Astrocyte of the hippocampus (primary cell): ENCODE measurements around the gene FBXO5.
"Not testable (repeated sequence)": the region's sequence is repeated elsewhere in the genome, so short reads cannot be mapped to it uniquely, and the experiment has no call there.

Source experiments
- DNase-seq: peaks from one replicate; pipeline ENCODE4 v3.0.0; 2011; ENCODE audit warnings: low read depth, low spot score

FBXO5 gene

GRCh38 chr6:152993431-152993830 is 10.6 kb upstream of the FBXO5 start:
- no peak for DNase-seq

- DNase-seq, result no peak
Measured at GRCh38 chr6:152986978-152987377, 4.1 kb upstream of the FBXO5 start.

GRCh38 chr6:152985300-152985699 is 2.5 kb upstream of the FBXO5 start:
- not testable (repeated sequence) for DNase-seq

- DNase-seq, result peak; percentile 16
Measured at GRCh38 chr6:152984513-152984872, 1.7 kb upstream of the FBXO5 start.

GRCh38 chr6:152983637-152984512 is 1.0 kb upstream of the FBXO5 start:
- peak; percentile 81 for DNase-seq

- peak; percentile 26 for DNase-seq
Measured at GRCh38 chr6:152981989-152982903, 595 bp downstream of the FBXO5 start.

GRCh38 chr6:152981219-152981618 is 1.6 kb downstream of the FBXO5 start:
- DNase-seq, result no peak

- DNase-seq, result no peak
Measured at GRCh38 chr6:152980656-152981055, 2.2 kb downstream of the FBXO5 start.

GRCh38 chr6:152979116-152979515 is 3.7 kb downstream of the FBXO5 start:
- DNase-seq, result no peak

GRCh38 chr6:152978058-152978457 is 4.8 kb downstream of the FBXO5 start:
- no peak for DNase-seq

- DNase-seq, result no peak
Measured at GRCh38 chr6:152977556-152977955, 5.3 kb downstream of the FBXO5 start.

GRCh38 chr6:152976749-152977148 is 6.1 kb downstream of the FBXO5 start:
- no peak for DNase-seq

GRCh38 chr6:152975204-152975915 is 7.5 kb downstream of the FBXO5 start:
- no peak for DNase-seq

- no peak for DNase-seq
Measured at GRCh38 chr6:152973916-152974315, 8.9 kb downstream of the FBXO5 start.

GRCh38 chr6:152969688-152970418 is 13.0 kb downstream of the FBXO5 start:
- DNase-seq, result no peak

GRCh38 chr6:152966168-152966894 is 16.5 kb downstream of the FBXO5 start:
- DNase-seq, result not testable (repeated sequence)

- DNase-seq, result no peak
Measured at GRCh38 chr6:152959333-152959732, 23.5 kb downstream of the FBXO5 start.

GRCh38 chr6:152957796-152958195 is 25.0 kb downstream of the FBXO5 start:
- DNase-seq, result no peak

- DNase-seq, result no peak
Measured at GRCh38 chr6:152954443-152954842, 28.4 kb downstream of the FBXO5 start.

GRCh38 chr6:152952866-152953509 is 29.9 kb downstream of the FBXO5 start:
- peak; percentile 38 for DNase-seq
